PC-3 (cell line): Measurements from ENCODE around the gene PRH2. TPM values are rescaled to one million over a fixed set of nuclear protein-coding genes. Genes with fewer than 3 reads are reported as not detected.

Experiments used
- ATAC-seq: fragments of 200-7000 bp; cut with Tn5 transposase; 2 replicates; pipeline ENCODE4 v1.9.1; 2020; ENCODE audit warnings: mild to moderate bottlenecking, moderate library complexity
- BruUV-seq: library from RNA; stranded (reverse); fragments of 400-500 nt; replicated peaks from 2 replicates; lab custom pipeline; 2021; lab: Mats Ljungman, UMichigan
- CTCF ChIA-PET: fragments of 300-600 bp; sonication (Branson Sonifier 250); formaldehyde crosslinking; loops from one replicate; lab custom pipeline; 2022; ENCODE audit warnings: antibody characterized with exemption; lab: Charles Lee
- POLR2A ChIA-PET: fragments of 300-600 bp; sonication (Branson Sonifier 250); formaldehyde crosslinking; loops from one replicate; lab custom pipeline; 2022; ENCODE audit warnings: antibody characterized with exemption; ENCODE audit not compliant: unreplicated experiment; lab: Charles Lee
- DNase-seq: peaks from one replicate; pipeline ENCODE4 v3.0.0-alpha.2; 2015
- H2AFZ ChIP-seq: fragments of 300-600 bp; sonication (generic); 2 replicates; pipeline ENCODE4 v1.6.0; 2016; ENCODE audit warnings: antibody characterized with exemption, low read length
- H3F3A ChIP-seq: fragments of 300-600 bp; sonication (generic); one replicate; pipeline ENCODE4 v1.6.0; 2017; ENCODE audit warnings: antibody characterized with exemption, low read length, control low read depth, mild to moderate bottlenecking; ENCODE audit not compliant: unreplicated experiment
- H3K27ac ChIP-seq: fragments of 300-600 bp; sonication (generic); 2 replicates; pipeline ENCODE4 v1.5.1; 2016; ENCODE audit warnings: mild to moderate bottlenecking, low read length
- H3K27me3 ChIP-seq: fragments of 300-600 bp; sonication (generic); 2 replicates; pipeline ENCODE4 v1.6.1; 2016; ENCODE audit warnings: low read length, mixed read lengths
- H3K36me3 ChIP-seq: fragments of 300-600 bp; sonication (generic); 2 replicates; pipeline ENCODE4 v1.6.1; 2016; ENCODE audit warnings: low read depth, mixed run types, low read length, mixed read lengths
- H3K4me1 ChIP-seq: fragments of 300-600 bp; sonication (generic); 2 replicates; pipeline ENCODE4 v1.5.1; 2016; ENCODE audit warnings: low read length; ENCODE audit not compliant: insufficient read depth
- H3K4me2 ChIP-seq: fragments of 300-600 bp; sonication (generic); 2 replicates; pipeline ENCODE4 v1.6.0; 2016; ENCODE audit warnings: low read length
- H3K4me3 ChIP-seq: fragments of 300-600 bp; sonication (generic); 2 replicates; pipeline ENCODE4 v1.5.1; 2016; ENCODE audit warnings: mild to moderate bottlenecking, low read length, mixed read lengths
- H3K79me2 ChIP-seq: fragments of 300-600 bp; sonication (generic); 2 replicates; pipeline ENCODE4 v1.6.1; 2017; ENCODE audit warnings: low read length, mixed read lengths
- H3K9ac ChIP-seq: fragments of 300-600 bp; sonication (generic); 2 replicates; pipeline ENCODE4 v1.6.0; 2016; ENCODE audit warnings: mild to moderate bottlenecking, low read length
- H3K9me2 ChIP-seq: fragments of 300-600 bp; sonication (generic); replicated peaks from 2 replicates; pipeline ENCODE4 v1.6.1; 2016; ENCODE audit warnings: mixed run types, low read length, mixed read lengths
- H3K9me3 ChIP-seq: fragments of 300-600 bp; sonication (generic); 2 replicates; pipeline ENCODE4 v1.6.1; 2016; ENCODE audit warnings: low read length, mixed read lengths
- H4K20me1 ChIP-seq: fragments of 300-600 bp; sonication (generic); 2 replicates; pipeline ENCODE4 v1.6.1; 2016; ENCODE audit warnings: low read length, mixed read lengths
- EZH2 ChIP-seq: fragments of 300-600 bp; sonication (generic); IDR thresholded peaks from one replicate; pipeline ENCODE4 v1.6.1; 2017; ENCODE audit warnings: antibody characterized with exemption, mild to moderate bottlenecking, low read length; ENCODE audit not compliant: unreplicated experiment
- EZH2phosphoT487 ChIP-seq: fragments of 300-600 bp; sonication (generic); IDR thresholded peaks from 2 replicates; pipeline ENCODE4 v1.6.1; 2018; ENCODE audit warnings: mild to moderate bottlenecking, antibody characterized with exemption, low read length, borderline replicate concordance
- intact Hi-C: fragments of 100-400 bp; cut with micrococcal nuclease; formaldehyde crosslinking; loops from 2 replicates; pipeline ENCODE4 v1.9.0; 2023
- total RNA-seq: library from RNA; depleted of rRNA; stranded (reverse); fragments of >200 nt; gene quantifications from 2 replicates; pipeline ENCODE4 v1.2.3, GENCODE V29; 2014
- TF ChIP-seq, protein P1 (sequence below): fragments of 300-600 bp; sonication (generic); conservative IDR thresholded peaks from 2 replicates; pipeline ENCODE4 v1.5.1; 2017; ENCODE audit warnings: antibody characterized with exemption, low read depth, mild to moderate bottlenecking, low read length

The PRH2 gene
- total RNA-seq, 1 experiment from 2014 or later: not detected

- no peaks in the 10 kb centered on the region for H3K36me3 ChIP-seq
- no peak overlapping the region for H2AFZ ChIP-seq
- no peaks in the 10 kb centered on the region for H3K27me3 ChIP-seq
- TF ChIP-seq EZH2: no peak
- TF ChIP-seq EZH2phosphoT487: no peak
- TF ChIP-seq, protein P1, sequence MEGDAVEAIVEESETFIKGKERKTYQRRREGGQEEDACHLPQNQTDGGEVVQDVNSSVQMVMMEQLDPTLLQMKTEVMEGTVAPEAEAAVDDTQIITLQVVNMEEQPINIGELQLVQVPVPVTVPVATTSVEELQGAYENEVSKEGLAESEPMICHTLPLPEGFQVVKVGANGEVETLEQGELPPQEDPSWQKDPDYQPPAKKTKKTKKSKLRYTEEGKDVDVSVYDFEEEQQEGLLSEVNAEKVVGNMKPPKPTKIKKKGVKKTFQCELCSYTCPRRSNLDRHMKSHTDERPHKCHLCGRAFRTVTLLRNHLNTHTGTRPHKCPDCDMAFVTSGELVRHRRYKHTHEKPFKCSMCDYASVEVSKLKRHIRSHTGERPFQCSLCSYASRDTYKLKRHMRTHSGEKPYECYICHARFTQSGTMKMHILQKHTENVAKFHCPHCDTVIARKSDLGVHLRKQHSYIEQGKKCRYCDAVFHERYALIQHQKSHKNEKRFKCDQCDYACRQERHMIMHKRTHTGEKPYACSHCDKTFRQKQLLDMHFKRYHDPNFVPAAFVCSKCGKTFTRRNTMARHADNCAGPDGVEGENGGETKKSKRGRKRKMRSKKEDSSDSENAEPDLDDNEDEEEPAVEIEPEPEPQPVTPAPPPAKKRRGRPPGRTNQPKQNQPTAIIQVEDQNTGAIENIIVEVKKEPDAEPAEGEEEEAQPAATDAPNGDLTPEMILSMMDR: no peak
- H3K27ac ChIP-seq: no peak overlapping the region
- no peaks in the 10 kb centered on the region for H3K9me3 ChIP-seq
- H3K4me2 ChIP-seq: no peak overlapping the region
- ATAC-seq: no peak
- intact Hi-C loops: no loop called here
- H3F3A ChIP-seq: no peaks in the 10 kb centered on the region
- H3K9ac ChIP-seq: no peak overlapping the region
- ChIA-PET POLR2A (no interaction called here), CTCF (no interaction called here)
- no peaks in the 10 kb centered on the region for H3K4me1 ChIP-seq
- no peak for DNase-seq
- H3K4me3 ChIP-seq: no peak overlapping the region
- H4K20me1 ChIP-seq: no peaks in the 10 kb centered on the region
- no peaks in the 10 kb centered on the region for H3K9me2 ChIP-seq
- BruUV-seq: no TSS peak
- no peaks in the 10 kb centered on the region for H3K79me2 ChIP-seq
These were observed 39.9 kb downstream of the PRH2 start for GRCh38 chr12:10968765-10969456.

- TF ChIP-seq, protein P1: no peak
- TF ChIP-seq EZH2: no peak
- no TSS peak for BruUV-seq
- H3K79me2 ChIP-seq: no peaks in the 10 kb centered on the region
These were observed 45.9 kb downstream of the PRH2 start for GRCh38 chr12:10974965-10975364.

GRCh38 chr12:10982244-10982643 lies 53.2 kb downstream of the PRH2 start:
- Histone ChIP-seq H3K27me3 (no peaks in the 10 kb centered on the region), H3K4me3 (no peak overlapping the region), H3K27ac (no peak overlapping the region), H3K9me3 (no peaks in the 10 kb centered on the region), H3F3A (no peaks in the 10 kb centered on the region), H3K4me1 (no peaks in the 10 kb centered on the region), H3K79me2 (no peaks in the 10 kb centered on the region), H4K20me1 (no peaks in the 10 kb centered on the region), H3K9ac (no peak overlapping the region), H3K36me3 (no peaks in the 10 kb centered on the region), H3K4me2 (no peak overlapping the region), H3K9me2 (no peaks in the 10 kb centered on the region), H2AFZ (no peak overlapping the region)
- ChIA-PET POLR2A (no interaction called here), CTCF (no interaction called here)
- no TSS peak for BruUV-seq
- ATAC-seq (no peak), DNase-seq (no peak)
- TF ChIP-seq EZH2 (no peak), EZH2phosphoT487 (no peak)
- TF ChIP-seq, protein P1: no peak
- intact Hi-C loops: no loop called here

More at GRCh38 chr12:10974965-10975364, 45.9 kb downstream of the PRH2 start:
- H2AFZ ChIP-seq: no peak overlapping the region
- no peak for DNase-seq
- ChIA-PET POLR2A (no interaction called here), CTCF (no interaction called here)
- no peaks in the 10 kb centered on the region for H3K27me3 ChIP-seq
- H4K20me1 ChIP-seq: no peaks in the 10 kb centered on the region
- no peaks in the 10 kb centered on the region for H3F3A ChIP-seq
- H3K9me2 ChIP-seq: no peaks in the 10 kb centered on the region
- no peak overlapping the region for H3K27ac ChIP-seq
- H3K36me3 ChIP-seq: no peaks in the 10 kb centered on the region
- no peak overlapping the region for H3K4me3 ChIP-seq
- H3K4me2 ChIP-seq: no peak overlapping the region
- no peak overlapping the region for H3K9ac ChIP-seq
- ATAC-seq: no peak
- no peaks in the 10 kb centered on the region for H3K4me1 ChIP-seq
- intact Hi-C loops: no loop called here
- H3K9me3 ChIP-seq: no peaks in the 10 kb centered on the region
